Neural cell (in vitro differentiated cells): ENCODE data around the gene AEBP1.
A peak's percentile ranks its signal among the peaks of the same experiment; 100 is the strongest.

ENCODE experiments used
- CTCF ChIP-seq: fragments of 450-650 bp; IDR thresholded peaks from 2 replicates; pipeline ENCODE4 v1.5.1; 2014; ENCODE audit warnings: antibody characterized with exemption, mild to moderate bottlenecking, moderate library complexity; ENCODE audit not compliant: poor library complexity, severe bottlenecking
- EP300 ChIP-seq: fragments of 450-650 bp; conservative IDR thresholded peaks from 2 replicates; pipeline ENCODE4 v1.6.1; 2014; ENCODE audit warnings: antibody characterized with exemption, mild to moderate bottlenecking, moderate library complexity; ENCODE audit not compliant: poor library complexity, severe bottlenecking
- EZH2 ChIP-seq: fragments of 200-600, 300-800 bp; shearing (Covaris generic), sonication (generic); IDR thresholded peaks from 2 replicates; pipeline ENCODE4 v1.6.1; 2014; ENCODE audit warnings: antibody characterized with exemption, low read length, borderline replicate concordance, mild to moderate bottlenecking; ENCODE audit not compliant: insufficient read depth, poor library complexity, severe bottlenecking
- POLR2AphosphoS5 ChIP-seq: IDR thresholded peaks from 2 replicates; pipeline ENCODE4 v1.6.1; 2012
- RAD21 ChIP-seq: fragments of 450-650 bp; conservative IDR thresholded peaks from 2 replicates; pipeline ENCODE4 v1.6.1; 2014; ENCODE audit warnings: antibody characterized with exemption, mild to moderate bottlenecking, moderate library complexity
- TF ChIP-seq, protein P1 (sequence below): IDR thresholded peaks from 2 replicates; pipeline ENCODE4 v1.6.1; 2012; ENCODE audit warnings: borderline replicate concordance

- TF ChIP-seq CTCF (peak; percentile 53), EP300 (no peak), POLR2AphosphoS5 (peak; percentile 6), RAD21 (no peak), EZH2 (no peak)
- TF ChIP-seq, protein P1, sequence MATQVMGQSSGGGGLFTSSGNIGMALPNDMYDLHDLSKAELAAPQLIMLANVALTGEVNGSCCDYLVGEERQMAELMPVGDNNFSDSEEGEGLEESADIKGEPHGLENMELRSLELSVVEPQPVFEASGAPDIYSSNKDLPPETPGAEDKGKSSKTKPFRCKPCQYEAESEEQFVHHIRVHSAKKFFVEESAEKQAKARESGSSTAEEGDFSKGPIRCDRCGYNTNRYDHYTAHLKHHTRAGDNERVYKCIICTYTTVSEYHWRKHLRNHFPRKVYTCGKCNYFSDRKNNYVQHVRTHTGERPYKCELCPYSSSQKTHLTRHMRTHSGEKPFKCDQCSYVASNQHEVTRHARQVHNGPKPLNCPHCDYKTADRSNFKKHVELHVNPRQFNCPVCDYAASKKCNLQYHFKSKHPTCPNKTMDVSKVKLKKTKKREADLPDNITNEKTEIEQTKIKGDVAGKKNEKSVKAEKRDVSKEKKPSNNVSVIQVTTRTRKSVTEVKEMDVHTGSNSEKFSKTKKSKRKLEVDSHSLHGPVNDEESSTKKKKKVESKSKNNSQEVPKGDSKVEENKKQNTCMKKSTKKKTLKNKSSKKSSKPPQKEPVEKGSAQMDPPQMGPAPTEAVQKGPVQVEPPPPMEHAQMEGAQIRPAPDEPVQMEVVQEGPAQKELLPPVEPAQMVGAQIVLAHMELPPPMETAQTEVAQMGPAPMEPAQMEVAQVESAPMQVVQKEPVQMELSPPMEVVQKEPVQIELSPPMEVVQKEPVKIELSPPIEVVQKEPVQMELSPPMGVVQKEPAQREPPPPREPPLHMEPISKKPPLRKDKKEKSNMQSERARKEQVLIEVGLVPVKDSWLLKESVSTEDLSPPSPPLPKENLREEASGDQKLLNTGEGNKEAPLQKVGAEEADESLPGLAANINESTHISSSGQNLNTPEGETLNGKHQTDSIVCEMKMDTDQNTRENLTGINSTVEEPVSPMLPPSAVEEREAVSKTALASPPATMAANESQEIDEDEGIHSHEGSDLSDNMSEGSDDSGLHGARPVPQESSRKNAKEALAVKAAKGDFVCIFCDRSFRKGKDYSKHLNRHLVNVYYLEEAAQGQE = no peak
Measured at GRCh38 chr7:44072364-44073231, 31.5 kb upstream of the AEBP1 start.
